Head of caudate nucleus (tissue), 42 donors: ENCODE measurements around the gene ARL6IP4.
"Not testable (repeated sequence)": the region's sequence is repeated elsewhere in the genome, so short reads cannot be mapped to it uniquely, and the experiment has no call there.

ENCODE experiments used
- DNase-seq, 42 donors: peaks; one replicate each; pipeline versions ENCODE4 v3.0.0 to v3.0.0-alpha.2; 2020 to 2021; ENCODE audit warnings: mixed read lengths in 7 of 42
- intact Hi-C: fragments of 100-400 bp; cut with DNase I; formaldehyde crosslinking; loops from one replicate; pipeline ENCODE4 v1.15.0; 2022

The ARL6IP4 gene

DNA sequence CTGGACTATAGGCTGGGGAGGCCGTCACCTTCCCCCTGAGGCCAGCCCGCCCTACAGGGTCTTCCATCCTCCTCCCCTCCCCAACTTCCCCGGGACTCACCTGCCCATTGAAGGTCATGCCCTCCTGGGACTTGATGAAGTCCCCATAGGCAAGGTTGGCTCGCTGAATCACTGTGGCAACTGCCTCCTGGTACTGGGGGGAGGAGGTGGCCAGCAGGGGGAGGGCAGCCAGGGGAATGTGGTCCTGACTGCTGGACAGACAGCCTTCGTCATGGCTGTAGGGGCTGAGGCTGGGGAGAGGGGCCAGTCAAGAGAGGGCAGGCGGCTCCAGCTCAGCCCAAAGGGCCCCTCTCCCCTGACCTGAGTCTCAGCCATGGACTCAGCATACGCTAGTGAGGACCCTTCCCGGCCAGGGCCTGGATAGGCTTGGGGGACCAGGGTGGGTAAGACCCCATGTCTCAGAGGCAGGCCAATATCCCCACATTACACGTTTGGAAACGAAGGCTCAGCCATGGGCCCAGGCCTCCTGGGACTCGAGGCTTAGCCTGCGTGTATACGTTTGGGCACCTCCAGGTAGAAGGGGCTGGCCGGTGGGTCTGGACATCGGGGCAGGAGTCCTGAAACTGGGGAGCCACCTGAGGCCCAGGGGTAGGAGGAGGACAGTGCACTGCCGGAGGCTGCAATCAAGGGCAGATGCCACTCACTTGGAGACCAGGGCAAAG is 16.3 kb downstream of the ARL6IP4 start:
- intact Hi-C loops: no loop called here
- no peak for DNase-seq

DNA sequence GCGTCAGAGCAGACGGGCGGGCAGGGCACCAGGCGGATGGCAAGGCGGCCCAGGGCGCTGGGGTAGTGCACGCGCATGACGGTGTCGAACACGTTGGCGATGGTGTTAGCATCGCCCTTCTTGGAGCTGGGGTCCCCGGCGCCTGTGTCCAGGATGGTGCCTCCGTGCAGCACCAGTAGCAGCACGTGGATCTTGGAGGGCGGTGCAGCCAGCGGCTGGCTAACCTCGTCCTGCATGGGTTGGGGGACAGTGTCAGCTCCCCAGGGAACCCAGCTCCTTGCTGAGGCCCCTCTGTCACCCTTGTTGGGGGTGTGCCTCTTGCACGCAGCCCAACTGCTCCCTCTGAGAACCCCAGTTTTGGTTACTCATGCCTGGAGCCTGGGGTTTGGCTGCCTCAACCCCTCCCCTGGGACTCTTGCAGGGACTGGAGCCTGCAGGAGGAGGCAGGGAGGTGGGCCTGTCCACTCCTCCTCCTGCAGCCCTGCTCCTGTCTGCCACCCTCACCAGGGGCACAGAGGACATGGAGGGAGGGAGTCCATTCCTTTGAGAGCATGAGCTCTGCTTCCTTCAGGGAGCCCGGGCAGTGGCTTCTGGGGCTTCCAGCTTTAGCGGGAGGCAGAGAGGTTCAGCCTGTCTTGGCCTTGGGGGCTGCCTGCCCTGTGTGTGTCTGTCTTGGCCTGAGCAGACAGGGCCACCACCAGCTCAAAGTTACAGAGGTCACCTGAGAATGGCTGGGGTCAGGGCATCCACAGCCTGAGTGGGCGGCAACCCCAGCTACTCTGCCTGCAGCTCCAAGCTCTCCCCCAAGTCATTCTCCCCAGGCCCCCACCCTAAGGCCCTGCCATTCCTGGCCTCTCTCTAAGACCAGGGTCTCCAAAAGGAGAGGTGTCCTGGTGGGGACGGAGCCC is 17.1 kb downstream of the ARL6IP4 start:
- intact Hi-C loops: no loop called here
- no peak for DNase-seq

DNA sequence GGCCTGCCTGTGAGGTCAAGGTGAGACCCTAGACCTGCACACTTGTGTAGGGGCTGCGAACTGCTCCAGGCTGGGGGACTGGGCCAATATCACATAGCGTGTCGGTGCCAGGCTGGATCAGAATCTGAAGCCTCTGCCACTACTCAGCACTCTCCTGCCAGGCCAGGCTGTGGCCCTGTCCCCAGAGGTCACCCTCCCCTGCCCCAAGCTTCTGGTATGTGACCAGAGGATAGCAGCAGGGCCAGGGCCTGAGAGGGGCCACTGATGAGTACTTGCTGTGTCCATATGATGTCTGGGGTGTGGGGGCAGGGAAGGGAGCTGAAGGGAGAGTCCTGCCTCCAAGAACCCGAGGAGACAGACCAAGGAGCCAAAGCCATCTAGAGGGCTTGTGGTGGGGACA is 17.8 kb downstream of the ARL6IP4 start:
- DNase-seq: no peak
- intact Hi-C loops: no loop called here

DNA sequence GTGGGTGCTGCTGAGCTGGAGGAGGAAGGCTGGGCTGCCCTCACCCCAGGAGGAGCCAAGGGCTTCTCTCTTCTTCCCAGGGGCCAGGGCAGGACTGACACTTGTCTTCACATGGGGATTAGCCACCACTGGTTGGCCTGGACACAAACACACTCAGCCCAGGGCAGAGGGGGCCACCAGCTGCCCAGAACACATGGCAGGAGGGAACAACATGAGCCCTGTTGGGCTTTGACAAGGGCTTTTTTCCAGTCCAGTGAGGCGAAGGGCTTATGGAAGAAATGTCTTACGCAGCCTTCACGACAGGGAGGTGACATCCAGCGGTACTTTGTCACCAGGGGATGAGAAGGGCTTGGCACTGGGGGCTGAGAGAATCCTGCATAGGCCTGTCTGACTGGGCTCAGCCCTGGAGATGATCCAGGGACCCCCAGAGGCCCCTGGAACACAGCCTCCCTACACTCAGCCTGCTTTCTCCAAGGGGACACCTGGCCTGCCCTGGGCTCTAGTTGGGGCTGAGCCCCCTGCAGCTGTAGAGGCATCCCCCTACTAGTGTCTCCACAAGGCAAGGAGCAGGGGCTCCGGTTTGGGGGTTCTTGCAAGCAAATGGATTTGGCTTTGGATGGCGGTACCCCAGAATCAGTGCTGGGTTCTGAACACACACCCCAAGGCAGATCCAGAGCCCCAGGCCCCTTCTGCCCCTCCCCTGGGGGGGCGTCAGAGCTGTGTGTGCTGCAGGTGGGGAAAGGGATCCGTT is 18.9 kb downstream of the ARL6IP4 start:
- intact Hi-C loops: no loop called here
- DNase-seq: peak in 19 of 42 donors; percentile 16 to 63 (median 45)

DNA sequence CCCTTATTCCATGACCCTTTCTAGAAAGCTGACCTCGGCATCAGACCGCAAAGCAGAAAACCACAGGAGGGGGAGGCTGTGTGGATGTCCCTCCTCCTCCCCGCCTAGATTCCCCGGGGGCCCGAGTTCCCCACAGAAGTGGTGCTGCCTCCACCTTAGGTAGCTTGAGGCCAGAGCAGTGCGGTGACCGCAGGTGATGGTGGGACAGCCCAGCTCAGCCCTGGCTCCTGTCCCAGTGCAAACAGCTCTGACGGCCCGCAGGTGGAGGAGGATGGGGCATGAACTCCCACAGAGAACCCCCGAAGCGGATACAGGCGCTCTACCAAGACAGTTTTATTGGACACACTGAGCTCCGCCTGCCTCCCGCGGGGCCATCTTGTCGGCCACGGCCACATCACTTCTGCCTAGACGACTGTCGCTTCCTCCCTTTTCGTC is 19.5 kb downstream of the ARL6IP4 start:
- intact Hi-C loops: no loop called here
- no peak for DNase-seq

DNA sequence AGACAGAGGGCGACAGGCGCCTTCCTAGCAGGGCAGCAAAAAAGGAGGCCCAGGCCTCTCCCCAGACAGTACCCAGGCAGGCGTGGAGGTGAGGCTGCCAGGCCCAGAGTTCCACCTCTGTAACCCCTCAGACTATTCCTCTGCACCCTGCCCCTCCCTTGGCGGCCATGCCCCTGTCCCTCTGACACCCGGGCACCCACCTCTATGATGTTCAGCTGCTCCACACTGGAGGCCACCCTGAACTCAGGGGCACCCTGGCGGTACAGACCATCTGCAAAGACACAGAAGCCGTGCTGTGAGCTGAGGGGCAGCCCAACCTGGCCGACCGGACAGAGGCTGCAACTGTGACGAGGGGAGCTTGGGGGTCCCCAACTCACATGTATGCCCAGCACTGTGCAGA is 20.1 kb downstream of the ARL6IP4 start:
- DNase-seq: no peak
- intact Hi-C loops: no loop called here

DNA sequence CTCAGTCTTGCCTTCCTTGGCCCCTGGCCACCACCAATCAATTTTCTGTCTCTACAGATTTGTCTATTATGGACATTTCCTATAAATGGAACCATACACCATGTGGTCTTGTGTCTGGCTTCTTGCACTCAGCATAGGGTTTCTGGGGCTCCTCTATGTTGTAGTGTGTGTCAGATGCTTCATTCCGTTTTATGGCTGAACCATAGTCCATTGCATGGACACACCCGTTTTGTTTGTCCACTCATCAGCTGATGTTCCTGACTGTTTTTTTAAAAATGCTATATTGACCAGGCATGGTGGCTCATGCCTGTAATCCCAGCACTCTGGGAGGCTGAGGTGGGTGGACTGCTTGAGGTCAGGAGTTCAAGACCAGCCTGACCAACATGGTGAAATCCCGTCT is 21.0 kb downstream of the ARL6IP4 start:
- intact Hi-C loops: no loop called here
- DNase-seq: no peak

DNA sequence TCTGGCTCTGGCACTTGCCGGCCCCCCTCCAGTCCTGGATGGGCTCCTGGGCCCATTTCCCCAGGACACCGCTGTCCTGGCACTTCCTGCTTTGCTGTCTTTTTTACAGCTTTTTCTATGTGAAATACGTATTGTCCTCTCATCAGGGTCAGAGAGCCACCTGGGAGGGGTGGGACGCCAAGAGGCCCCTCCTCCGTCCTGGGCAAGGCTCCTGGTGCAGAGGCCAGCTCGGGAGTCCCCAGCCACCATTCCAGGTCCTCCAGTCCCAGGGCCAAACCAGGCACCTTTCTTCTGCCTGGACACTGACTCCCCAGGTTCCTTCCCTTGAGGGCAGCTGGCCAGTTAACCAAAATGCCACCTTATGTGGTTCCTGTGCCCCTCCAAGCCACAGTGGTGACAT is 22.8 kb downstream of the ARL6IP4 start:
- intact Hi-C loops: no loop called here
- no peak for DNase-seq

DNA sequence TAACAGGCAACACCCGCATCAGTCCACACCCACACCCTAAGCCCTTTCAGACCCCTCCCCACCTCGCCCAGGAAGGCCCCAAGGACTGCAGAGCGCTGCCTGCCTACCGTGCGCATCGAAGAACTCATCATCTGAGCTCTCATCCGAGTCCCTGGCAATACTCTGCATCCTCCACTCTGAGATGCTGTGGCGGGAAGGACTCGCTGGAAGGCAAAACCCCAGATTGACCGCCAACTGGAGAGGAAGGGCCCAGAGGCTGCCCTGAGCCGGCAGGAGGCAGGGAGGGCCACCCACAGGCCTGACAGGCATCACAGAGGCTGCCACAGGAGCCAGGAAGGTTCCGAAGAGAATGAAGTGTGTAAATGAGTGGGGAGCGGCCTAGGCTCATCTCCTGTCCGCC is 23.8 kb downstream of the ARL6IP4 start:
- intact Hi-C loops: no loop called here
- DNase-seq: no peak

DNA sequence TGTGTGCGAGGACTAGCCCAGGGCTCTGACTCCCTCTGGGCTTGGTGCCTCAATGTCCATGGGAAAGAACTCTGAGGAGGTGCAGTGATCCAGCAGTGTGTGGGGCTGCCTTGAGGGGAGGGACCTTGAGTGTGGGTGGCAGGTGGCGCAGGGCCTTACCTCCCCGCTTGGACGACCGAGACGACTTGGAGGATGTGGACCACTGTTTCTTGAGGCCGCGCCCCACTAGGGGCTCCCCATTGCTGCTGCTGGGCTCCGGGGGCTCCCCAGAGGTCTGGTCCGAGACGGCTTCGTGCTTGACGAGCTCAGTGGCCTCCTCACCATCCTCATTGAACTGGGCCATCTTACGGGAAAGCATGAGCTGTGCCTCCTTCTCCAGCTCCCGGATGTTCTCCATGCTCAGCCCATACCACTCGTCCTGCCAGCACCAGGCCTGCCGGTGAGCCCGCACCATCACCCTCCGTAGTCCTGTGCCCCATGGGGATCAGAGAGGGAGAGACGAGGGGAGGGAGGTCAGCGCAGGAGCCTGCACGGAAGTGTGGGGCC is 24.7 kb downstream of the ARL6IP4 start:
- DNase-seq: no peak
- intact Hi-C loops: no loop called here

DNA sequence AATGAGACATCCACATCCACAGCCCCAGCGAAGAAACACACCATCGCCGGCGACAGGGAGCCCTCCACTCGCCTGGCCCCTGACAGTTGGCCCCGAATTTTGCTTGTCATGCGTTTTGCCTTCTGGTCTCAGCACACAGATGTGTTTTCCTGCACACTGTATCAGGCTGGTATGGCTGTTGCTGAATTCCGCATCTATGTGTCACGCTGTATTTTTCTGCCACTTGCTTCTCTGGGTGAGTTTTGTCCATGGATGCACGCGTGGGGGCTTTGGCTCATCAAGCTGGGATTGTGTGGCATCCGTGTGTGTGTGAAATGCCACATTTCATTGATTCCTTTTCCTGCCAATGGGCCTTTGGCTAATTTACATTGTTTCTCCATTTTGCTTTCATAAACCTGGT is 26.5 kb downstream of the ARL6IP4 start:
- DNase-seq: no peak
- intact Hi-C loops: no loop called here

DNA sequence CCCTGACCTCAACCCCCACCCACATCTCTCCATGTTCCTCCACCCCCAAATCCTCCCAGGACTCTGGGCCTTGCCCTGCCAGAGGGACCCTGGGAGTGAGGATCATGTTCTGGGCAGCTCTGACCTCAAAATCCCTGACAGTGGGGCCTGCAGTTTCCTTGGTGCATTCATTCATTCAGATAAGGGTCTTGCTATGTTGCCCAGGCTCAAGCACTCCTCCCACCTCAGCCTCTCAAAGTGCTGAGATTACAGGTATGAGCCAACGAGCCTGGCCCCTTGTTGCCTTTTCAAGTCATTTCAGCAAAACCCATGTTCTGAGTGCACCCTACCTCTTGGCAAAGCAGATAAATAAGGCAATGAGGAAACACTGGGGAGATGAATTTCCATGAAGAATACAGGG is 29.6 kb downstream of the ARL6IP4 start:
- DNase-seq: no peak
- intact Hi-C loops: no loop called here

DNA sequence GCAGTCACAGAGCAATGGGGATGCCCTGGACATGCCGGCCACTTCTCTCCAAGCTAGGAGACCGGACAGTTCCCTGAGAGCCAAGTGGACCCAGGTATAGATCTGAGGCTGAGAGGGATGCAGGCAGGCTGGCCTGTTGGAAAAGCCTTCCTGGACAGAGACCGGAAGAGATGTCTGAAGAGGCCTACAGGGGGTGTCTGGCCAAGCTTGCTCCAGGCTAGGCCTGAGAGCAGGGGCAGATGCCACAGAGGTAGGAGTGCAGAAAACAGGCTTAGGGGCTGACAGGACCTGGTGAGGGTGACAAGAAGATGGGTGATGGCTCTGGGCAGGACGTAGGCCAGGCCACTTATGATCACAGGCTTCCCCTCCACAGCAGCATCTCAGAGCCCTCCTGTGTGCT is 30.2 kb downstream of the ARL6IP4 start:
- no peak for DNase-seq
- intact Hi-C loops: no loop called here

DNA sequence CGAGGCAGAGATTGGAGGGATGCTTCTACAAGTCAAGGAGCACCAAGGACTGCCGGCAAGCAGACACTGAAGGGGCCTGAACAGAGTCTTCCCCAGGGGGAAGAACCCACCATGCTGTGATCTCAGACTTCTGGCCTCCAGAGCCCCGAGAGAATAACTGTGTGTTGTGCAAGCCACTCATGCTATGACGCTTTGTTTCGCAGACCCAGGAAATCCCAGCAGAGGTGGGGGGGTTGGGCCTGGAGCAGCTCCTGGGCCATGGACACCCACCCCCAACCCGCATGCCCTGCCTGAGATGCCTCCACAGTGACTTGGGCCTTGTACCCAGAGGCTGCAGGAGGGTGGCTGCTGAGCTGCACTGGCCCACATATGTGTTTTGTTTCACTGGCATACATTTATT is 31.2 kb downstream of the ARL6IP4 start:
- no peak for DNase-seq
- intact Hi-C loops: no loop called here

DNA sequence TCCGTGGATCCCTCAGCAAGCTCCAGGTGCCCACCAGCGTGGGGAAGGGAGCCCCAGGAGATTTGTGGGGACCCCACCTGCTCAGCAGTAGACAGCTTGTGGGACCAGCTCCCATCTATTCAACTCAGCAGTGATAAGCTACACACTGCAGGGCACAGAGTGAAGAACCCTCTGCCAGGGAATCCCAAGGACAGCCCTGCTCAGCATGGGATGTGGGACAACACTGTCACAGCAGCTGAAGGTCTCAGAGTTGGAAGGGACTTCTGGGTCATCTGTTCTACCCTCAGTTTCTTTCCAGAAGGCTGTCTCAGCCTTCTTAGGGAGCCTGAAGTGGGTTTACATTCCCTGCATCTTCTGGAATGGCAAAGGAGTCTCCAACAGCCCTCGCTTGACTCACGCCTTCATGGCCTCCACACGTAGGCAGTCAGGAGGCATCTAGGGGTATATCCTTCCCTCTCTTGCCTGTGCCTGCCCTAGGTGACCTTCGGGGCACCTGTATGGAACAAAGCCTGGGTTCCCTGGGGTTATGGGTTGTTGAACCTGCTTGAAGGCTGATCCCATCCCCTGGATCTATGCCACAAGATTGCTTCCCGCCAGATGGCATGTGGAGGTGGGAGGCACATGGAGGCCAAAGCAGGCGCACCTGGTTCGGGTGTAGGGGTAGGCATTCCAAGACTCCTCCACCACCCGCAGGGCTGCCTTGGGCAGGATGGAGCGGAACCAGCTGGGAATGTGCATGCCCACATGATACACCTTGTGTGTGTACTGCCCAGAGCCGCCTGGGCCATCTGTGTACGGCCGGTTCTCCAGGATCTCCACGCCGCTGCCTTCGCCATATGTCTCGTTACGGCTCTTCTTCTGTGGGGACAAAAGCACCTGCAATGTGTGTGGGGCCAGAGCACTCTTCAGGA is 33.0 kb downstream of the ARL6IP4 start:
- intact Hi-C loops: no loop called here
- no peak for DNase-seq

DNA sequence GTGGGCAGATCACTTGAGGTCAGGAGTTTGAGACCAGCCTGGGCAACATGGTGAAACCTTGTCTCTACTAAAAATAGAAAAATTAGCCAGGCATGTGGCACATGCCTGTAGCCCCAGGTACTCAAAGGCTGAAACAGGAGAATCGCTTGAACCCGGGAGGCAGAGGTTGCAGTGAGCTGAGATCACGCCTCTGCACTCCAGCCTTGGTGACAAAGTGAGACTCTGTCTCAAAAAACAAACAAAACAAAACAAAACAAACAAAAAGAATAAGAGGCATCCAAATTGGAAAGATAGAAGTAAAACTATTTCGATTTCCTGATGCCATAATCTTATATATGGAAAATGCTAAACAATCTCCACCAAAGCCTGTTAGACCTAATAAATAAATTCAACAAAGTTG is 34.0 kb downstream of the ARL6IP4 start:
- intact Hi-C loops, DNase-seq: not testable (repeated sequence)

DNA sequence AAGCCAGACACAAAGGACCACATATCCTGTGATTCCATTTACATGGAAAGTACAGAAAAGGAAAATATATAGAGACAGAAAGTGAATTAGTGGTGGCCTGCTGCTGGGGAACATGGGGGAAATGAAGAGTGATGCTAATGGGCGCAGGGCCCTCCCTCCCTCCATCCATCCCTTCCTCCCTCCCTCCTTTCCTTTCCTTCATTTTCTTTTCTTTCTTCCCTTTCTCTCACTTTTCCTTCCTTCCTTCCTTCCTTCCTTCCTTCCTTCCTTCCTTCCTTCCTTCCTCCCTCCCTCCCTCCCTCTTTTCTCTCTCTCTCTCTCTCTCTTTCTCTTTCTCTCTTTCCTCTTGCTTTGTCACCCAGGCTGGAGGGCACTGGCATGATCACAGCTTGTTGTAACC is 37.3 kb downstream of the ARL6IP4 start:
- DNase-seq: no peak
- intact Hi-C loops: no loop called here

DNA sequence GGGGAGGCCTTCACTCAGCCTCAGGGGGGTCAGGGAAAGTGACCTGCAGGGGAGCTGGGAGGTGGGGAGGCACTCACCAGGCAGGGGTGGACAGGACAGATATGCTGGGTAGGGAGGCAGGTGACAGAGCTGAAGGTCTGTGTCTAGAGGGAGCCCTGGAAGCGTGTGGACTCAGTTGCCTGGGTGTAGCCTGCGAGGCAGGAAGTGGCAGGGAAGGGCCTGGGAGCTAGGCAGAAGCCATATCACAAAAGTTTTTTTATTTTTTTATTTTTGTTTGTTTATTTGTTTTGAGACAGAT is 39.3 kb downstream of the ARL6IP4 start:
- intact Hi-C loops: no loop called here
- no peak for DNase-seq
